ENCODE results near the gene TUBGCP3.
"Not testable (repeated sequence)": the region's sequence is repeated elsewhere in the genome, so short reads cannot be mapped to it uniquely, and the experiment has no call there.

The TUBGCP3 gene

GRCh38 chr13:112558696-112559418 is 29.1 kb downstream of the TUBGCP3 start:
- H3K27ac ChIP-seq = no peak overlapping the region
- TF ChIP-seq CTCF (IDR thresholded peaks at IDR 0.05) = no peak
- no peak for DNase-seq (ENCODE audit: low spot score)
- H3K4me3 ChIP-seq = no peak overlapping the region

DNA sequence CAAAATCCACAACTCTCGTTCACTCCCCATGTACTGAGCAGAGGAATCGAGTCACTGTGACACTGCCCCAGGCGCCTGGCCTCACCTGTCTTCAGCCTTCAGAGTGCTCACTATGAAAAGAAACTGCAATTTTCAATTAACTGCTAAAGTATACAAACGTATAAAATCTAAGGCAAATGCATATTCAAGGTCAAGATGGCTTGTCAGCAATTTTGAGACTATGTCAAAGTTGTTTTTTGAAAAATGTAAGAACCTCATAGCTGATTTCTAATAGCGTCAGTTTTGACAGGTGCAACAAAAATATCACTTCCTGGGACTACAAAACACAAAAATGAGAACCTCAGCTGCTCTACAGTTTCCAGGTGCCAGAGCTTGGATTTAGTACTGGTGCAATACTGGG is 31.4 kb downstream of the TUBGCP3 start:
- no peak overlapping the region for H3K4me3 ChIP-seq
- H3K27ac ChIP-seq = no peak overlapping the region
- TF ChIP-seq CTCF (IDR thresholded peaks at IDR 0.05) = no peak
- DNase-seq (ENCODE audit: low spot score) = no peak

- TF ChIP-seq CTCF (IDR thresholded peaks at IDR 0.05) = no peak
- no peak overlapping the region for H3K27ac ChIP-seq
- no peak overlapping the region for H3K4me3 ChIP-seq
- no peak for DNase-seq (ENCODE audit: low spot score)
Measured at GRCh38 chr13:112554214-112554850, 33.6 kb downstream of the TUBGCP3 start.

DNA sequence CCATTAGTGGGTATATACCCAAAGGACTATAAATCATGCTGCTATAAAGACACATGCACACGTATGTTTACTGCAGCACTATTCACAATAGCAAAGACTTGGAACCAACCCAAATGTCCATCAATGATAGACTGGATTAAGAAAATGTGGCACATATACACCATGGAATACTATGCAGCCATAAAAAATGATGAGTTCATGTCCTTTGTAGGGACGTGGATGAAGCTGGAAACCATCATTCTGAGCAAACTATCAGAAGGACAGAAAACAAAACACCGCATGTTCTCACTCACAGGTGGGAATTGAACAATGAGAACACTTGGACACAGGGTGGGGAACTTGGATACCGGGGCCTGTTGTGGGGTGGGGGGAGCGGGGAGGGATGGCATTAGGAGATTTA is 39.0 kb downstream of the TUBGCP3 start:
- not testable (repeated sequence) for H3K4me3 ChIP-seq; DNase-seq (ENCODE audit: low spot score); H3K27ac ChIP-seq

- TF ChIP-seq CTCF (IDR thresholded peaks at IDR 0.05) = no peak
- no peak overlapping the region for H3K4me3 ChIP-seq
- H3K27ac ChIP-seq = no peak overlapping the region
- DNase-seq (ENCODE audit: low spot score) = no peak
Measured at GRCh38 chr13:112545856-112546255, 42.1 kb downstream of the TUBGCP3 start.

- no peak for TF ChIP-seq CTCF (IDR thresholded peaks at IDR 0.05)
- no peak overlapping the region for H3K27ac ChIP-seq
- H3K4me3 ChIP-seq = no peak overlapping the region
- DNase-seq (ENCODE audit: low spot score) = no peak
Measured at GRCh38 chr13:112532837-112533745, 54.9 kb downstream of the TUBGCP3 start.

DNA sequence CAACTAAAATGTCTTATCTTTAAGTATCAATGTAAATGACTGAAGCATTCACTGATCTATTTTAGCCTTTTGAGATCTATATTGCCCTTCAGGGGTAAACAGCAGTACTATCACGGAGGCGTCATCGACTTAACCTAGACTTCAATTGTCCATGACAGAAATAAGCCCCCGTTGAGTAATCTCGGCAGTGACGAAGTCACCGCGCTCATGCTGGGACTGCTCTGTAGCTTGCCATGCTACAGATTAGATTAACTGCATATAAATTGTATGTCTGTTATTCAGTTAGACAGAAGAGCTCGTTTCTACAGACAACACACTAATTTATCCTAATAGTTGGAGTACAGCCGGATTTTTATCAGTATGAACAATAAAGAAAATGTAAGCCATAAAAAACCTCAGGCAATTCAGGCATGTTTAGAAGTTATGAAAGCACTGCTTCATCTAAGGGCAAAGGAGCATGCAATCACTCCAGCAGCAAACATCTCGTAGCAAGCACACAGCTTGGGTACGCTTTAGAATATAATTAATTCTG is 56.6 kb downstream of the TUBGCP3 start:
- no peak for TF ChIP-seq CTCF (IDR thresholded peaks at IDR 0.05)
- no peak for DNase-seq (ENCODE audit: low spot score)
- Histone ChIP-seq H3K4me3 (no peak overlapping the region), H3K27ac (no peak overlapping the region)

All from coronary artery (tissue), 2 donors.